ENCODE data around the gene SMARCA5.
A peak's percentile ranks its signal among the peaks of the same experiment; 100 is the strongest.

SMARCA5 gene

GRCh38 chr4:143539670-143540023 is 26.1 kb downstream of the SMARCA5 start:
- DNase-seq = no peak

GRCh38 chr4:143549928-143550327 is 36.4 kb downstream of the SMARCA5 start:
- no peak for DNase-seq

DNA sequence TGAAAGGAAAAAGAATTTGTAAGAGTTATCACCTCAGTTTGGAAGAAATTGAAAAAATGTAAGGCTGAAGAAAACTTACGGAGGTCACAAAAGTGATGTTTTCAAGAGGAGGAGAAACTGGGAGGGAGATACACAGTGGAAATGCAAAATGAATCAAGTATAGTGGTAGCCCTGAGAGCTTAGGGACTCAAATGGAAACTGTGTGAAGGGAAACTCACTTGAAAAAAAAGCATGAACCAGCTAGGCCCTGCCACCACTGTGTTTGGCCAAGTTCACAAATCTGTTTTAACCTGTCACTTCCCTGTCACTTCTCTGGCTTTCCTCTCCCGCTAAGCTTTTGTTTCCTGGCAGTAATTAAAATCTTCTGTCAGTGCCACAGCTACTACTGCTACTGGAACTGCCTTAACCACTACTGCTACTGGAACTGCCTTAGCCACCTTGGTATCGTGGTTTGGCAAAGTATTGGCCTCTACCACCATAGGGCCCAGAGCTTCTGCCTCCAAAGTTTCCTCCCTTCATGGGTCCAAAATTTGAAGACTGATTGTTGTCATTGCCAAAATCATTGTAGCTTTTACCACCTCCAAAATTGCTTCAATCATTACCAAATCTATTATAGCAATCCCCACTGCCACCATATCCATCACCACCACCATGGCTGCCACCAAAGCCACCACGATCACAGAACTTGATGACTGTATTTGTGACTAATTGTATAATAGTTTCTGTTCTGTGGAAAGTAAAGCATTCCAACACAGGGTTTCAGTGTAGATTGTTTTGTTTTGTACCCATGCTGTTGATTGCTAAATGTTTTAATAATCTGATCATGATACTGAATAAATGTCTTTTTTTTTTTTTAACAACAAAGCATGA is 41.5 kb downstream of the SMARCA5 start:
- DNase-seq = no peak

- no peak for DNase-seq
These were observed 42.2 kb downstream of the SMARCA5 start for GRCh38 chr4:143555676-143556075.

DNA sequence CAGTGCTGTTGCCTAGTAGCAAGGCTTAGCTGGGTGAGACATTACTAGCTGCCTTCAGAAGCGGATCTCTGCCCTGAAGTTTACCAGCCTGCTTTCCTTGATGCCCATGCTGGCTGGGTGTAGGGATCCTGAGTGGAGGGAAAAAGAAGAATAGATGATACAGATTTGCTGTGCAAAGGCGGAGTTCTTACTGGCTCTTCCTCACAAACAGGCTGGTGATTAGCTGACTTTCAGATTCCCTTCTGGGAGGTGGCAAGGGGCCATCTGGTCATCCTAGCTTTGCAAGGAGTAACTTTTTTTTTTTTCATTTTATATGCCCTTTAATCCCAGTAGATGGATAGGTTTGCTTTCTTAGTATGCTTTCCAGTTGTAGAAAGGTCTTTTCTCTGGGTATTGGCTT is 44.8 kb downstream of the SMARCA5 start:
- no peak for DNase-seq

DNA sequence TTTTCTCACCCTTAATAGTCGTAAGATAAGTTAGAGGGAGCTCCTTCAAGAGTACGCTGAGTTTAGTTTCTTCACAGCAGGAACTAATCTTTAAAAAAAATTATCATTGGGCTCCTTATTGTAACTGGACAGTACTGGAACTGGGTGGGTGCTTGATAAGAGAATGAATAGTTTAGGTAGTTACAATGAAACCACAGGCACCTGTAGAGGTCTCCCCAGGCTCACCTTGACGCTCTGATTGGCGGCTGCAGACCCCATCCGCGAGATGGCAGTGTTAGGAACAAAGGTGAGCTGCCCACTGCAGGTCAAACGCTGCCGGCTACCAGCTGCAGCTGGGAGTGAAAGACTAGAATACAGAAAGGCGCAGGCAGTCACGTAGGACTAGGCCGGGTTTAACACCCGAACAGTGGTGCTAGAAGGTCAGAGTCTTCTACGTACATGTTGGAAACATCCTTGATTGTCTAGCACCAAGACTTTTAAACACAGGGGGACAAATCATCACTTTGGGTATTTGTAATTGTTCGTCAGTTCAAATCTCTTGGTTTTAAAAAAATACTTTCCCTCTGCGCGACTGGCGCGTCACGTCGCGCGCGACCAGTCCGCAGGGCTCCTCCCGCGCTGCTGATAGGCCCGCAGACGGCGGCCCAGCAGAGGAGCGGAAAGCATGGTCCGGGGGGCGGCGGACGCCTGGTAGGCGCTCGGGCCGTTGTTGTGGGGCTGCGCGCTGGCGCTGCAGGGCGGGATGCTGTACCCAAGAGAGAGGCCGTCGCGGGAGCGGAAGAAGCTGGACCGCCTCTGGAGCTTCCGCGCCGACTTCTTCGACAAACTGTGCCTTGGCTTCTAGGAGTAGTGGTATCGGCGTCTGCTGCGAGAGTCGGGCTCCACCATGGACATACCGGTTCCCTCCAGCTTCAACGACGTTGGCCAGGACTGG is 45.6 kb downstream of the SMARCA5 start:
- DNase-seq = peak; percentile 79

DNA sequence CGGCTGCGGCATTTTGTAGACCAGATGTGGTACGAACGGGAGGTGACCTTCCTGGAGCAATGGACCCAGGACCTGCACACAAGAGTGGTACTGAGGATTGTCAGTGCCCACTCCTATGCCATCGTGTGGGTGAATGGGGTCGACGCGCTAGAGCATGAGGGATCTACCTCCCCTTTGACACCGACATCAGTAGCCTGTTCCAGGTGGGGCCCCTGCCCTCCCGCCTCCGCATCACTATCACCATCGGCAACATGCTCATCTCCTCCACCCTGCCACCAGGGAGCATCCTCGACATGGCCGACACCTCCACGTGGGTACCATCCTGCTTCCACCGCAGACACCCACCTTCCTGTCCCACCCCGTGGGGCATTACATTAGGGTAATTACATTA is 46.2 kb downstream of the SMARCA5 start:
- DNase-seq = peak; percentile 36

GRCh38 chr4:143564472-143564871 is 51.0 kb downstream of the SMARCA5 start:
- DNase-seq = no peak

GRCh38 chr4:143575331-143575730 is 61.8 kb downstream of the SMARCA5 start:
- DNase-seq = no peak

GRCh38 chr4:143581331-143581946 is 67.9 kb downstream of the SMARCA5 start:
- DNase-seq = no peak

DNA sequence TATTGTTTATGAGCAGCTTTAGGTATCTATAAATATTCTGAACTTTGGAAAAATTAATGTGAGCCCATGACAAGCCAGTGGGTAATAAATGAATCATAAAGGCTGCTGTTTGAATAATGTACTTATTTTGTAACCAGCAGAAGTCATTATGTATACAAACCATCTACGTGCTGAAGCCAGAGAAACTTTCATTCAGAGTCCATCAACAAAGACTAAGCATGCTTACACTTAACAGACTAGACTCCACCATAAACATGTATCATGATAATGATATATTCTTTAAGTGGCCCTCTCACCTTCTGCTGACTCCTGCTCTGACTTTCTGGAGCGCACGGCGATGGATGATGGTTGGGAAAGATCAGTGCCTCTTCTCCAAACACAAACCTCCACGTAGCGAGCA is 72.0 kb downstream of the SMARCA5 start:
- DNase-seq = no peak

- no peak for DNase-seq
These were observed 72.6 kb downstream of the SMARCA5 start for GRCh38 chr4:143586080-143586479.

DNA sequence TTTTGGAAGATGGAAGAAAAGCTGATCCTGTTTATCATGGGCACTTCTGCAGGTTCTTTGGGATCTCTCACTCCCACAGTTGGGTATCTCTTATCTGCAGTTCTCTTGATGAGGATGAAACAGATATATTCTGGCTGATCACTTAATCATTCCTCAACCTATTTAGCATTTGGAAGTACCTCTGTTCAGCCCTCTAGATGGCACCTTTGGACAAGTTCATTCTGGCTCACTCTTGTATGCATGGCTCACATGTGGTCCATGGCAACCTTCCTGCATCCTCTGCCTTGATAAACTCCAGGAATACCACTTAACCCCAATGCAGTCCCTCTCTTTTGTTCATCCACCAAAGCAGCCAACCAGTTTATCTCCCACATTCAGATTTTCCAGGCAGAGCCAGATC is 74.2 kb downstream of the SMARCA5 start:
- no peak for DNase-seq

- no peak for DNase-seq
These were observed 83.8 kb downstream of the SMARCA5 start for GRCh38 chr4:143597276-143597675.

DNA sequence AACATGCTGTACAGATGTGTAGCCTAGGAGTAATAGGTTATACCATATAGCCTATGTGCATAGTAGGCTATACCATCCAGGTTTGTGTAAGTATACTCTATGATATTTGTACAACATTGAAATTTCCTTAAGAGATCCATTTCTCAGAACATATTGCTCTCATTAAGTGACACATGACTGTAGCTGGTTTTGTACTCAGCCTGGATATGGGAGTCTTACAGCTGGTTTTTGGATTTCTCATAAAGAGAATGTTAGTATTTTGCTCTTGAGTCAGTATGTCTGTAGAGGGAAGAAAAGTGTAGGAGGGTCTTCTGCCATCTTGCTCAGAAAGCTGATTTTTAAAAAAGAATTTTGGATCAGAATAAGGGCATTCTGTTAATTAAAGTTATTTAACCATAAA is 85.3 kb downstream of the SMARCA5 start:
- DNase-seq = no peak

DNA sequence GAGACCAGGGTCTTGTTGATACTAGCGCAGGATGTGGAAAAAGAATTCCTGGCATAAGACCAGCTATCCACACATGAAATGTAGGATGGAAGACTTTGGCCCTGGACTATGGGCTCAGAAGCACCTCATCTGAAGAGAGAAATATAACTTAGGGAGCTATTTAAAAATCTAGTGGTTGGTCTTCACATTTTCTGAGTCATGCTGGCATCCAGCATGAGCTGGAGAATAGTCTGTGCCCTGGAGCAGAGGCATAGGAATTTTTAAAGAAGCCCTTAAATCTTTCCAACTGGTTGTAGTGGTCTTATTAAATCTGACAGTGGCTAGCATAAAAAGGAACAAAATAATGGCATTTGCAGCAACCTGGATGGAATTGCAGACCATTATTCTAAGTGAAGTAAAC is 86.3 kb downstream of the SMARCA5 start:
- no peak for DNase-seq

GRCh38 chr4:143606480-143606879 is 93.0 kb downstream of the SMARCA5 start:
- DNase-seq = no peak

All from CD4-positive, alpha-beta T cell treated with Interleukin-21 for 1 hour (primary cell).